K562 (cell line): ENCODE data around the gene ATP6V0D1. TPM values are rescaled to one million over a fixed set of nuclear protein-coding genes. Genes with fewer than 3 reads are reported as not detected.

Experiments used
- MTF1 ChIP-seq: fragments of 250-450 bp; sonication (Bioruptor Pico); IDR thresholded peaks from 2 replicates; pipeline ENCODE4 v1.9.0; 2021; ENCODE audit warnings: moderate library complexity, mild to moderate bottlenecking, inconsistent platforms, borderline replicate concordance
- PURB ChIP-seq: sonication (generic); formaldehyde crosslinking; IDR thresholded peaks from 2 replicates; pipeline ENCODE4 v1.9.0; 2021; ENCODE audit warnings: low read depth, mild to moderate bottlenecking, missing genetic modification reagents
- polyA plus RNA-seq, 8 experiments: library from polyadenylated mRNA; depleted of rRNA in 4 of 8; stranded (reverse) in 5 of 8; unstranded in 3 of 8; fragments of >200 nt; fragmentation: Nextera tagmentation in 2 of 8; fragmentation: Illumina TruSeq in 1 of 8; extraction: Ambion mirVana in 2 of 8; extraction: Trizol in 1 of 8; gene quantifications; 2 replicates each; pipeline versions ENCODE4 v1.2.1 to v1.2.3, GENCODE V29; 2011 to 2014; ENCODE audit warnings: inconsistent platforms in 1 of 8, missing spikeins in 1 of 8
- total RNA-seq, 7 experiments: library from RNA; depleted of rRNA in 6 of 7; stranded (reverse); fragments of >200 nt in 6 of 7; fragmentation: Illumina TruSeq in 2 of 7; extraction: Trizol in 2 of 7; gene quantifications; 2 replicates each; pipeline versions ENCODE4 v1.2.1 to v1.2.3, GENCODE V29; 2011 to 2021; ENCODE audit warnings: low replicate concordance in 1 of 7
- TF ChIP-seq, protein P1 (sequence below): fragments of 450-650 bp; IDR thresholded peaks from 2 replicates; pipeline ENCODE4 v1.6.1; 2016; ENCODE audit warnings: low read depth

The ATP6V0D1 gene
- total and polyA plus RNA-seq, 9 of the 15 experiments (the other 6 are each of a cell fraction or from before 2014, with no cell fraction given): 23.2 to 69.7 (median 45.6) TPM

DNA sequence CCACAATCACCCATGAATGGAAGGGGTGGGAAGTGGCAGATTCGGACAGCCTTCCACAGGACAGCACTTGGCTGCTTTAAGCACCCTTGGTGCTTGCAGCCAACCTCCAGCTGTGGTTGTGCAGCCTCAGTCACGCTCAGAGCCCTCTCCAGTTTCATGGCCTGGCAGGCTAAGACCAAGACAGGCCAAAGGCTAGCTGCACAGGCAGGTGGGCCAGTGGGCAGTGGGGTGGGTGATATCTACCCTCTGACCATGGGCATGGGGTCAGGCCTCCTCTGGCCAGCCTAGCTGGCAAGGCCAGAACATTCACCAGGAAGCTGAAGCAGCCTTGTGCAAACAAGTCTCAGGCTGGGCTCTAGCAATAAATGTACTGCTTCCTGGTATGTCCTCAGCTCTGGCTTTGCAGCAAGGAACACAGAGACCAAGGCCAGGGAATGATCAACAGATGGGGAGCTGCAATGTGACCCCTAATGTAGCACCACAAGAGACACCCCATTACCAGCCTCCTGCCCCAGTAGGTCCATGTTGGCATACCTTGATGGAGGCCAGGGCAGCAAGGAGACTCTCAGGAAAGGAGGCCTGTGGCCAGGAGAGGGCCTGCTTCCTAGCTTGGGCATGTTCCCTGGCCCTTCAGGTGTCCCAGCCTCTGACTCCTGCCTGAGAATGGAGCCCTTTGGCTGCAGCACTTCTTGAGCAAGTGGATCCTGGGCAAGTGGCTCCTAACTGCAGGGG is 29.1 kb downstream of the ATP6V0D1 start (continued):
- TF ChIP-seq, protein P1, sequence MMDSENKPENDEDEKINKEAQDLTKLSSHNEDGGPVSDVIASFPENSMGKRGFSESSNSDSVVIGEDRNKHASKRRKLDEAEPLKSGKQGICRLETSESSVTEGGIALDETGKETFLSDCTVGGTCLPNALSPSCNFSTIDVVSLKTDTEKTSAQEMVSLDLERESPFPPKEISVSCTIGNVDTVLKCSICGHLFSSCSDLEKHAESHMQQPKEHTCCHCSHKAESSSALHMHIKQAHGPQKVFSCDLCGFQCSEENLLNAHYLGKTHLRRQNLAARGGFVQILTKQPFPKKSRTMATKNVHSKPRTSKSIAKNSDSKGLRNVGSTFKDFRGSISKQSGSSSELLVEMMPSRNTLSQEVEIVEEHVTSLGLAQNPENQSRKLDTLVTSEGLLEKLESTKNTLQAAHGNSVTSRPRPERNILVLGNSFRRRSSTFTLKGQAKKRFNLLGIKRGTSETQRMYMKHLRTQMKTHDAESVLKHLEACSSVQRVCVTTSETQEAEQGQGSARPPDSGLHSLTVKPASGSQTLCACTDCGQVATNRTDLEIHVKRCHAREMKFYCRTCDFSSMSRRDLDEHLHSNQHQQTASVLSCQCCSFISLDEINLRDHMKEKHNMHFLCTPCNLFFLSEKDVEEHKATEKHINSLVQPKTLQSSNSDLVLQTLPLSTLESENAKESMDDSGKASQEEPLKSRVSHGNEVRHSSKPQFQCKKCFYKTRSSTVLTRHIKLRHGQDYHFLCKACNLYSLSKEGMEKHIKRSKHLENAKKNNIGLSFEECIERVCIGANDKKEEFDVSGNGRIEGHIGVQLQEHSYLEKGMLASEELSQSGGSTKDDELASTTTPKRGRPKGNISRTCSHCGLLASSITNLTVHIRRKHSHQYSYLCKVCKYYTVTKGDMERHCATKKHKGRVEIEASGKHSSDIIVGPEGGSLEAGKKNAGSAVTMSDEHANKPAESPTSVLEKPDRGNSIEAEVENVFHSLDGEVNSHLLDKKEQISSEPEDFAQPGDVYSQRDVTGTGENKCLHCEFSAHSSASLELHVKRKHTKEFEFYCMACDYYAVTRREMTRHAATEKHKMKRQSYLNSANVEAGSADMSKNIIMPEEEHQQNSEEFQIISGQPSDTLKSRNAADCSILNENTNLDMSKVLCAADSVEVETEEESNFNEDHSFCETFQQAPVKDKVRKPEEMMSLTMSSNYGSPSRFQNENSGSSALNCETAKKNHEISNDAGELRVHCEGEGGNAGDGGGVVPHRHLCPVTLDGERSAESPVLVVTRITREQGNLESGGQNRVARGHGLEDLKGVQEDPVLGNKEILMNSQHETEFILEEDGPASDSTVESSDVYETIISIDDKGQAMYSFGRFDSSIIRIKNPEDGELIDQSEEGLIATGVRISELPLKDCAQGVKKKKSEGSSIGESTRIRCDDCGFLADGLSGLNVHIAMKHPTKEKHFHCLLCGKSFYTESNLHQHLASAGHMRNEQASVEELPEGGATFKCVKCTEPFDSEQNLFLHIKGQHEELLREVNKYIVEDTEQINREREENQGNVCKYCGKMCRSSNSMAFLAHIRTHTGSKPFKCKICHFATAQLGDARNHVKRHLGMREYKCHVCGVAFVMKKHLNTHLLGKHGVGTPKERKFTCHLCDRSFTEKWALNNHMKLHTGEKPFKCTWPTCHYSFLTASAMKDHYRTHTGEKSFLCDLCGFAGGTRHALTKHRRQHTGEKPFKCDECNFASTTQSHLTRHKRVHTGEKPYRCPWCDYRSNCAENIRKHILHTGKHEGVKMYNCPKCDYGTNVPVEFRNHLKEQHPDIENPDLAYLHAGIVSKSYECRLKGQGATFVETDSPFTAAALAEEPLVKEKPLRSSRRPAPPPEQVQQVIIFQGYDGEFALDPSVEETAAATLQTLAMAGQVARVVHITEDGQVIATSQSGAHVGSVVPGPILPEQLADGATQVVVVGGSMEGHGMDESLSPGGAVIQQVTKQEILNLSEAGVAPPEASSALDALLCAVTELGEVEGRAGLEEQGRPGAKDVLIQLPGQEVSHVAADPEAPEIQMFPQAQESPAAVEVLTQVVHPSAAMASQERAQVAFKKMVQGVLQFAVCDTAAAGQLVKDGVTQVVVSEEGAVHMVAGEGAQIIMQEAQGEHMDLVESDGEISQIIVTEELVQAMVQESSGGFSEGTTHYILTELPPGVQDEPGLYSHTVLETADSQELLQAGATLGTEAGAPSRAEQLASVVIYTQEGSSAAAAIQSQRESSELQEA: no peak
- TF ChIP-seq PURB (CRISPR knock-in tag): no peak
- no peak for TF ChIP-seq MTF1
